Hepatocyte (in vitro differentiated cells): ENCODE measurements around the gene STARD7. TPM values are rescaled to one million over a fixed set of nuclear protein-coding genes. Genes with fewer than 3 reads are reported as not detected.
"Not testable (repeated sequence)": the region's sequence is repeated elsewhere in the genome, so short reads cannot be mapped to it uniquely, and the experiment has no call there.

Experiments
- DNase-seq: peaks from one replicate; pipeline ENCODE4 v3.0.0-alpha.2; 2016; ENCODE audit warnings: low spot score
- H2AFZ ChIP-seq: fragments of 200-600 bp; sonication (generic); 2 replicates; pipeline ENCODE4 v1.6.0; 2016; ENCODE audit warnings: antibody characterized with exemption, mild to moderate bottlenecking
- H3K27ac ChIP-seq: fragments of 200-600 bp; sonication (generic); 2 replicates; pipeline ENCODE4 v1.5.1; 2016; ENCODE audit warnings: mild to moderate bottlenecking
- H3K27me3 ChIP-seq: fragments of 200-600 bp; sonication (generic); 2 replicates; pipeline ENCODE4 v1.6.1; 2016
- H3K36me3 ChIP-seq: fragments of 200-600 bp; sonication (generic); replicated peaks from 2 replicates; pipeline ENCODE4 v1.5.1; 2016; ENCODE audit warnings: low read depth; ENCODE audit not compliant: insufficient read depth
- H3K4me1 ChIP-seq: fragments of 200-600 bp; sonication (generic); 2 replicates; pipeline ENCODE4 v1.5.1; 2016; ENCODE audit warnings: mild to moderate bottlenecking, moderate library complexity; ENCODE audit not compliant: insufficient read depth
- H3K4me2 ChIP-seq: fragments of 200-600 bp; sonication (generic); 2 replicates; pipeline ENCODE4 v1.6.0; 2016
- H3K4me3 ChIP-seq: fragments of 200-600 bp; sonication (generic); 2 replicates; pipeline ENCODE4 v1.5.1; 2016; ENCODE audit warnings: mild to moderate bottlenecking
- H3K79me2 ChIP-seq: fragments of 200-600 bp; sonication (generic); 2 replicates; pipeline ENCODE4 v1.6.0; 2017; ENCODE audit warnings: mild to moderate bottlenecking
- H3K9me2 ChIP-seq: fragments of 200-600 bp; sonication (generic); replicated peaks from 2 replicates; pipeline ENCODE4 v1.6.0; 2017; ENCODE audit warnings: mild to moderate bottlenecking; ENCODE audit not compliant: insufficient read depth
- H3K9me3 ChIP-seq: fragments of 200-600 bp; sonication (generic); 2 replicates; pipeline ENCODE4 v1.5.1; 2016; ENCODE audit warnings: low read depth, mild to moderate bottlenecking
- H4K20me1 ChIP-seq: fragments of 200-600 bp; sonication (generic); 2 replicates; pipeline ENCODE4 v1.6.0; 2016; ENCODE audit warnings: mild to moderate bottlenecking; ENCODE audit not compliant: insufficient read depth, poor library complexity, severe bottlenecking
- CTCF ChIP-seq: fragments of 200-600 bp; sonication (generic); IDR thresholded peaks from 2 replicates; pipeline ENCODE4 v1.5.1; 2016; ENCODE audit warnings: antibody characterized with exemption, mild to moderate bottlenecking; ENCODE audit not compliant: poor library complexity
- EZH2 ChIP-seq: fragments of 200-600 bp; sonication (generic); IDR thresholded peaks from 2 replicates; pipeline ENCODE4 v1.6.1; 2016; ENCODE audit warnings: antibody characterized with exemption, mild to moderate bottlenecking, borderline replicate concordance
- EZH2phosphoT487 ChIP-seq: fragments of 200-600 bp; sonication (generic); IDR thresholded peaks from one replicate; pipeline ENCODE4 v1.6.1; 2018; ENCODE audit warnings: antibody characterized with exemption, mild to moderate bottlenecking, low read depth, moderate library complexity; ENCODE audit not compliant: unreplicated experiment, severe bottlenecking
- WGBS: methylation state at CpG from one replicate; pipeline ENCODE4 v1.1.6; 2016; ENCODE audit warnings: low lambda C conversion rate; ENCODE audit errors: missing lambda C conversion rate; 5-methylcytosine and 5-hydroxymethylcytosine counted together
- polyA plus RNA-seq: library from polyadenylated mRNA; unstranded; fragments of >200 nt; fragmentation: Nextera tagmentation; extraction: Ambion mirVana; gene quantifications from 2 replicates; pipeline ENCODE4 v1.2.1, GENCODE V29; 2016
- total RNA-seq: library from RNA; depleted of rRNA; stranded (reverse); fragments of >200 nt; gene quantifications from 2 replicates; pipeline ENCODE4 v1.2.3, GENCODE V29; 2014

Gene STARD7
- total and polyA plus RNA-seq, 2 experiments from 2014 or later, result 101 to 138 TPM

- Histone ChIP-seq H3K4me2 (no peak overlapping the region), H3K79me2 (no peaks in the 10 kb centered on the region), H2AFZ (no peak overlapping the region), H3K9me2 (no peaks in the 10 kb centered on the region), H3K27me3 (no peaks in the 10 kb centered on the region), H4K20me1 (no peaks in the 10 kb centered on the region), H3K27ac (no peak overlapping the region), H3K4me3 (no peak overlapping the region), H3K4me1 (no peaks in the 10 kb centered on the region), H3K9me3 (no peaks in the 10 kb centered on the region), H3K36me3 (no peaks in the 10 kb centered on the region)
- no peak for DNase-seq
- TF ChIP-seq EZH2 (no peak), EZH2phosphoT487 (no peak)
- 93% methylated on average over 6 of the region's 6 CpGs for WGBS
These were observed 24.8 kb upstream of the STARD7 start for GRCh38 chr2:96233436-96233835.

- Histone ChIP-seq H4K20me1 (no peaks in the 10 kb centered on the region), H3K79me2 (no peaks in the 10 kb centered on the region), H3K27ac (no peak overlapping the region), H3K4me1 (no peaks in the 10 kb centered on the region), H3K36me3 (no peaks in the 10 kb centered on the region), H3K27me3 (no peaks in the 10 kb centered on the region), H3K4me3 (no peak overlapping the region), H3K9me3 (no peaks in the 10 kb centered on the region), H2AFZ (no peak overlapping the region), H3K9me2 (no peaks in the 10 kb centered on the region), H3K4me2 (no peak overlapping the region)
- TF ChIP-seq EZH2 (no peak), EZH2phosphoT487 (no peak), CTCF (no peak)
- DNase-seq, result no peak
- 98% methylated on average over 4 of the region's 4 CpGs for WGBS
These were observed 22.7 kb upstream of the STARD7 start for GRCh38 chr2:96231316-96231715.

GRCh38 chr2:96225016-96225533 is 16.4 kb upstream of the STARD7 start:
- Histone ChIP-seq H3K4me2 (no peak overlapping the region), H3K27me3 (no peaks in the 10 kb centered on the region), H3K36me3 (no peaks in the 10 kb centered on the region), H3K79me2 (no peaks in the 10 kb centered on the region), H3K9me3 (no peaks in the 10 kb centered on the region), H3K4me3 (no peak overlapping the region), H3K4me1 (no peaks in the 10 kb centered on the region), H3K27ac (no peak overlapping the region), H4K20me1 (no peaks in the 10 kb centered on the region), H3K9me2 (no peaks in the 10 kb centered on the region), H2AFZ (no peak overlapping the region)
- 89% methylated on average over 3 of the region's 3 CpGs for WGBS
- TF ChIP-seq EZH2phosphoT487, result no peak
- no peak for TF ChIP-seq CTCF
- no peak for TF ChIP-seq EZH2
- DNase-seq, result no peak

GRCh38 chr2:96221106-96221505 is 12.5 kb upstream of the STARD7 start:
- not testable (repeated sequence) for H3K79me2 ChIP-seq, H3K9me2 ChIP-seq, H3K27ac ChIP-seq, H3K4me1 ChIP-seq, H3K4me2 ChIP-seq, H4K20me1 ChIP-seq, H2AFZ ChIP-seq, H3K9me3 ChIP-seq, H3K4me3 ChIP-seq, DNase-seq, H3K27me3 ChIP-seq, H3K36me3 ChIP-seq
- 83% methylated on average over 1 of the region's 1 CpG for WGBS

GRCh38 chr2:96219959-96220358 is 11.3 kb upstream of the STARD7 start:
- not testable (repeated sequence) for H3K79me2 ChIP-seq, H3K4me3 ChIP-seq, DNase-seq, H3K27me3 ChIP-seq, H3K4me1 ChIP-seq, H2AFZ ChIP-seq, H3K27ac ChIP-seq, H3K9me2 ChIP-seq, H3K9me3 ChIP-seq, H3K36me3 ChIP-seq, H3K4me2 ChIP-seq, H4K20me1 ChIP-seq
- 88% methylated on average over 4 of the region's 4 CpGs for WGBS
